Right lobe of liver (tissue), 6 donors: ENCODE data around the gene PICK1. TPM values are rescaled to one million over a fixed set of nuclear protein-coding genes. Genes with fewer than 3 reads are reported as not detected.

Source experiments
- ATAC-seq, 4 donors: fragments of 200-7000 bp; cut with Tn5 transposase; one replicate each; pipeline ENCODE4 v1.9.1; 2020; ENCODE audit warnings: mild to moderate bottlenecking in 4 of 4, moderate library complexity in 4 of 4
- DNase-seq, 3 donors: peaks; one replicate each; pipeline ENCODE4 v3.0.0-alpha.2; 2020
- H3K27ac ChIP-seq, 3 donors: fragments of 200-600 bp; one replicate each; pipeline ENCODE4 v1.8.0; 2022
- H3K27me3 ChIP-seq, 2 donors: fragments of 200-600 bp; one replicate each; pipeline ENCODE4 v1.8.0; 2022
- H3K36me3 ChIP-seq, 4 donors: fragments of 200-600 bp; sonication (generic) in 1 of 4; one replicate each; pipeline versions ENCODE4 v1.5.1 to v1.8.0; 2017 to 2022; ENCODE audit warnings: control low read depth in 1 of 4
- H3K4me1 ChIP-seq, 4 donors: fragments of 200-600 bp; sonication (generic) in 1 of 4; one replicate each; pipeline versions ENCODE4 v1.5.1 to v1.8.0; 2017 to 2022; ENCODE audit warnings: control low read depth in 1 of 4
- H3K4me3 ChIP-seq, 3 donors: fragments of 200-600 bp; one replicate each; pipeline ENCODE4 v1.8.0; 2022
- H3K9me3 ChIP-seq, 4 donors: fragments of 200-600 bp; sonication (generic) in 1 of 4; one replicate each; pipeline versions ENCODE4 v1.5.1 to v1.8.0; 2017 to 2022; ENCODE audit warnings: control low read depth in 1 of 4
- CTCF ChIP-seq, 4 donors: fragments of 200-600 bp in 3 of 4; fragments of 450-650 bp in 1 of 4; IDR thresholded peaks; one replicate each; pipeline versions ENCODE4 v1.5.1 to v1.8.0; 2016 to 2022; ENCODE audit warnings: antibody characterized with exemption in 4 of 4, mild to moderate bottlenecking in 2 of 4
- POLR2A ChIP-seq: fragments of 450-650 bp; IDR thresholded peaks from one replicate; pipeline ENCODE4 v1.6.1; 2017; ENCODE audit warnings: antibody characterized with exemption, mild to moderate bottlenecking
- WGBS: methylation state at CpG from one replicate; pipeline ENCODE4 v1.1.6; 2018; ENCODE audit warnings: low coverage, low lambda C conversion rate; ENCODE audit not compliant: insufficient coverage; ENCODE audit errors: missing lambda C conversion rate; 5-methylcytosine and 5-hydroxymethylcytosine counted together
- intact Hi-C, 2 donors: fragments of 100-400 bp; cut with DNase I; formaldehyde crosslinking; loops; one replicate each; pipeline versions ENCODE4 v1.11.2 to v1.14.1; 2022
- long read RNA-seq: library from polyadenylated mRNA; unstranded; transcript quantifications from one replicate; pipeline ENCODE4 v2.0.0, GENCODE V29; 2019
- total RNA-seq, 6 experiments: library from RNA; depleted of rRNA in 2 of 6; stranded (reverse); fragments of >200 nt in 2 of 6; fragmentation: NEBNext Ultra II Directional in 3 of 6; extraction: Animal tissue kit (Norgen Biotek cat#: 25700) in 3 of 6; gene quantifications; one replicate each; pipeline versions ENCODE4 v1.1.0 to v1.2.4, GENCODE V29; 2016 to 2023
- donor health status: DM: no; HTN: yes; CAD: no.
- donor health status: DM: no; HTN: no; CAD: no.
- donor health status: DM: no; HTN: no; CAD: no.
- donor health status: DM: no; HTN: yes; CAD: no.
- donor health status: DM: no; HTN: yes; CAD: no.

Gene PICK1
- 10 to 100 TPM; 13.0 to 26.4 (median 20.3) TPM for total RNA-seq
- long read RNA-seq: 0 reads

DNA sequence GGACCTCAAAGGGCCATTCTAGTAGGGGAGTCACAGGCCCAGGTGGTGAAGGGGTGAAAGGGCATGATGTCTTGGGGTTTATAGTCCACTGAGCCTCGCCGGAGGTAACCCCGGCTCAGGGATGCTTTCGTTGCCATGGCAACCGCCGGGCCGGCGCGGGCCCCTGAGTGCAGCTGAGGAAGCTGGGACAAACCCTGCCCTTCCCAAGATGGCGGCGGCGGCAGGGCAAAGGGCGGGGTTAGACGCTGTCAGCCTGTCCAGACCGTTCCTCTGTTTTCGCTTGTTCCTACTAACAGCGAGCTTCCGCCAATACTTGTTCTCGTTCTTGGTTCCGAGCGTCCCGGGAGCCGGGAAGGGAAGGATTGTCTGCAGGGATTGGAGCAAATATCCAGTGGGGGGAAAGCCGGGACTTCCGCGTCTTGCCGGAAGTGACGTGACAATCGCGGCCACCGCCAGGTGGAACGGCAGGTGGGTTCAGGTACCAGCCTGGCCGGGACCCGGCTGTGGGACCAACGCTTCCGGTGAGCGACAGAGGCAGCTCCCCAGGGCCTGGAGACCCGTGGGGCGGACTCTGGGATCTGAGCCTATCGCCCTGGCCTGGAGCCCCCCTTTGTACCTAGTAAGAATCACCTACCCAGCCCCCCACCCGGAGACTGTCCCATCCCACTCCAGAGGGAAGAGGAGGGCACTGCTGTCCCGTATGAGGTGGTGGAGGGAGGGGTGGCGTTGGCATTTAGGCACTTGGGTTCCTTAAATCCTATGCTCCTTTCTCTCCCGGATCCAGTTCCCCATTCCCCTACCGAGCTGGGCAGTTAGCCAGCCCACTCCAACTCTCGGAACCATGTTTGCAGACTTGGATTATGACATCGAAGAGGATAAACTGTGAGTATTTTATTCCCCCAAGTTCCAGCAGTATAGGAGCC is at the start of gene PICK1:
Gene PICK1, plus strand, starts transcription at position 436 of the 923 bp plus-strand sequence. Its CDS starts 406 bp downstream, at position 842.
- WGBS: 2% methylated on average over 14 of the region's 47 CpGs
- Histone ChIP-seq H3K27ac (peak within 1 kb of the TSS; percentile 74 to 83 (median 82)), H3K4me3 (peak within 1 kb of the TSS; percentile 66 to 87 (median 67)), H3K9me3 (no peaks in the 10 kb centered on the region), H3K4me1 (peaks cover 0 to 4% (median 0%) of the 10 kb centered on the region in 4 donors), H3K36me3 (peaks cover 0 to 18% (median 4%) of the 10 kb centered on the region in 4 donors), H3K27me3 (no peaks in the 10 kb centered on the region)
- ATAC-seq: peak; percentile 86 to 91 (median 88)
- intact Hi-C loops: no loop called here
- TF ChIP-seq CTCF (IDR thresholded peaks at IDR 0.05) (peak in 1 of 4 donors; percentile 17), POLR2A (peak; percentile 39)
- DNase-seq: peak; percentile 79 to 87 (median 86)

DNA sequence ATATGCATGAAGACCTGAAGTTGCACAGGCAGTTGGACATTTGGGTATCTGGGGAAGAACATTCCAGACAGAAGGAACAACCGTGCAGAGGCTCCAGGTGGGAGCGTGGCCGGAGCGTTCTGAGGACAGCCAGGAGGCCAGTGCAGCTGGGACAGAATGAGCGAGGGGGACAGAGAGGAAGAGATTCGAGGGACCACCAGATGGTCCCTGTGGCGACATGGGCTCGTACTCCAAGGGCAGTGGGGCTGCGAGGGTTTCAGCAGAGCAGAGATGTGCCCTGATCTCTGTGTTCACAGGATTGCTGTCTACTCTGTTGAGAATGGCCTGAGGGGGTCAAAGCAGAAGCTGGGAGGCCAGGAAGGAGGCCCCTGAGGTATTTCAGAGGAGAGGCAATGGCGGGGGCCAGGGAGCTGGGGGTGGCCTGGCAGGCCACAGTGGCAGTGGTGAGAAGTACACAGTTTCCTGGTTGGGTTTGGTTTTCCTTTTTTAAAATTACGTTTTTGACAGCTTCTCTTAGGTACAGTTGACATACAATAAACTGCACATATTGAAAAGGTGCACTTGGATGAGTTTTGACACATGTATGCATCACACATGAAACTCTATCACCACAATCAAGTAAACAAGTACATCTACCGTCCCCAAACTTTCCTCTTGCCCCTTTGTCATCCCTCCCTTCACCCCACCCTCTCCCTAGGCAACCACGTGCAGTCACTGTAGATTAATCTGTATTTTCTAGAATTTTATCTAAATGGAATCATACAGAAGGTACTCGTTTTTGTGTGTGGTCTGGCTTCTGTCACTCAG is 48.0 kb upstream of the PICK1 start:
- peak in 2 of 4 donors; percentile 24 for ATAC-seq
- no peaks in the 10 kb centered on the region for H3K27me3 ChIP-seq
- H3K4me1 ChIP-seq: no peaks in the 10 kb centered on the region
- H3K9me3 ChIP-seq: no peaks in the 10 kb centered on the region
- DNase-seq: no peak
- no peaks in the 10 kb centered on the region for H3K36me3 ChIP-seq
- TF ChIP-seq CTCF (IDR thresholded peaks at IDR 0.05) (no peak), POLR2A (no peak)
- intact Hi-C loops: no loop called here
- H3K27ac ChIP-seq: no peak overlapping the region
- no peak overlapping the region for H3K4me3 ChIP-seq
- WGBS: 63% methylated on average over 12 of the region's 14 CpGs

DNA sequence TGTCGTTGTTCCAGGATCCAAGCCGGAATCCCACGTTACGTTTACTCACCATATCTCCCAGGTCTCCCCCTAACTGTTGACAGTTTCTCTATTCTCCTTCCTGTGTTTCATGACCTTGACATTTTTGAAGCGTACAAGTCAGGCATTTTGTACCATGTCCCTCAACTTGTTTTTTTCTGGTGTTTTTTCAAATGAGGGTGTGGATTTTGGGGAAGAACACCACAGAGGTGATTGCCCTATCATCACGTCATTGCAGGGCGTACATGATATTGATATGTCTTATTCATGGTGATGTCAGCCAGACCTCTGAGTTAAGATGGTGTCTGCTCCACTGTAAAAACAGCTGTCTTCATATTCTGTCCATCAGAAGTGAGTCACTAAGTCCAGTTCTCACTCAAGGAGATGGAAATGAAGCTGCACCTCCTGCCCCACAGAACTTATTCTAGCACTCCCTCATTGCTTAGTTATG is 44.6 kb upstream of the PICK1 start:
- ATAC-seq: no peak
- no peaks in the 10 kb centered on the region for H3K9me3 ChIP-seq
- no peaks in the 10 kb centered on the region for H3K27me3 ChIP-seq
- TF ChIP-seq POLR2A (no peak), CTCF (IDR thresholded peaks at IDR 0.05) (no peak)
- no peak for DNase-seq
- intact Hi-C loops: no loop called here
- H3K4me1 ChIP-seq: no peaks in the 10 kb centered on the region
- H3K36me3 ChIP-seq: no peaks in the 10 kb centered on the region
- H3K27ac ChIP-seq: no peak overlapping the region
- no peak overlapping the region for H3K4me3 ChIP-seq
- WGBS: 52% methylated on average over 6 of the region's 7 CpGs

DNA sequence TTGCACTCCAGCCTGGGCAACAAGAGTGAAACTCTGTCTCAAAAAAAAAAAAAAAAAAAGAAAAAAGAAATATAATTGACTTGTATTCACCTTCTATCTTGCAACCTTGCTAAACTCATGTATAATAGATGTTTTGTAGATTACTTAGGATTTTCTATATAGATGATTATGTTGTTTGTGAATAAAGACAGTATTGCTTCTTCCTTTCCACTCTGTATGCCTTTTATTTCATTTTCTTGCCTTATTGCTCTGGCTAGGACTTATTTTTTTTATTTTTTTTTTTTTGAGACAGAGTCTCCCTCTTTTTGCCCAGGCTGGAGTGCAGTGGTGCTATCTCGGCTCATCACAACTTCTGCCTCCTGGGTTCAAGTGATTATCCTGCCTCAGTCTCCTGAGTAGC is 43.1 kb upstream of the PICK1 start:
- no peaks in the 10 kb centered on the region for H3K27me3 ChIP-seq
- no peak for ATAC-seq
- H3K9me3 ChIP-seq: no peaks in the 10 kb centered on the region
- no peak overlapping the region for H3K4me3 ChIP-seq
- no peak overlapping the region for H3K27ac ChIP-seq
- no peak for DNase-seq
- no peak for TF ChIP-seq POLR2A
- no peak for TF ChIP-seq CTCF (IDR thresholded peaks at IDR 0.05)
- no peaks in the 10 kb centered on the region for H3K36me3 ChIP-seq
- no peaks in the 10 kb centered on the region for H3K4me1 ChIP-seq
- 100% methylated on average over 1 of the region's 1 CpG for WGBS
- intact Hi-C loops: no loop called here
